ENCODE results near the gene GABARAPL2.

DNA sequence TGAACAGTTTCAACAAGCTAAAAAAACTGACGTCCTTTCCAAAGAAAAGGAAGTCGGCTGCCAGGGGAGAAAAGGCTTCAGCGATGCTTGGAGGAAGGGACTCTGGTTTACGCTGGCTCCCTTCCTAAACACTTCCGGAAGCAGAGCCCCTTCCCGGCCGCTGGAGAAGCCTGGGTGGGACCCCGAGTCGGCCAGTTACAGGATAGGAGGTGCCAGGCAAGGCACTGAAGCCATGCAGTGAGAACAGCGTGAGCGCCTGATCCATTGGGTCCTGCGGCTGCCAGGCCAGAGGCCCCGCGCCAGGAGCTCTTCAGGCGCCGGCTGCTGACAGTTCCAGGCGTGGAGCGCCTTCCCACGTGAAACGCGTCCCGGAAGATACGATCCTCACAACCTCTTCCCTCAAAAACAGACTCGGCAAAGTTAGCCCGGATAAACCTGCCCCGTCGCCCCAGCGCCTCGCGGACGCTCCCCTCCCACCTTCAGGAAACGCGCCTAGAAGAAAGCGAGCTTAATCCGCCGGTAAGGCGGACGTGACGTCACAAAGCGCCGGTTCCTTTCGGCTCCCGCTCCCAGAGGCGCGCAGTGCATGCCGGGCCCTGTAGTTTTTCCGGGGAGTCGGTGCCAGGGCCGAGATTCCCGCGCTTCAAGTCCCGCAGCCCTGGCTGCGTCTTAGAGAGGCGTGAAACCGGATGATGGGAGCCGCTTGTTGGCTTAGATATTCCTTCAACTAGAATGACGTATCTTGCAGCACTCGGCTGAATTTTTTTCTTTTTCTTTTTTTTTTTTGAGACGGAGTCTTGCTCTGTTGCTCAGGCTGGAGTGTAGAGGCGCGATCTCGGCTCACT lies 56.8 kb downstream of the GABARAPL2 start, which contains the start of gene ADAT1:
- TF ChIP-seq EZH2phosphoT487 (IDR thresholded peaks at IDR 0.05; ENCODE audit: insufficient read depth, low read depth) (no peak), EZH2 (IDR thresholded peaks at IDR 0.05; ENCODE audit: insufficient read depth, poor library complexity, severe bottlenecking) (no peak)
